ENCODE measurements around the gene AGL.

DNA sequence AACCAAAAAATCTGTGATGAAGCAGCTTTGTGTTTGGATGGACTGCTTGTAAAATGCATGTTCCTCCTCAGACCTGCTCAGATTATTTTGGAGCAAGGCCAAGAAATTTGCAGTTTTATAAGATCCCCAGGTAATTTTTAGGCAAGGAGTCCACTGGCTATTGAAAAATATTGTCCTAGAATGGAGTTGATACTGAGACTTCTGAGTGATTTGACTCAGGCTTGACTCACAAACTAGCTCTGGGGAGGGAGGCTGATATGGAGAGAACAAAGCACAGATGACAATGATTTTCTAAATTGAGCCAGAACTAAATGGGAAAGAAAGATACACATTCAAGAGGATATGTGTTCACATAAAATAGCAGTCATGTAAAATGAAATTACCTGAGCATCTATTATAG is 36.7 kb downstream of the AGL start:
- TF ChIP-seq POLR2A (IDR thresholded peaks at IDR 0.05), result no peak
- TF ChIP-seq, protein P1, sequence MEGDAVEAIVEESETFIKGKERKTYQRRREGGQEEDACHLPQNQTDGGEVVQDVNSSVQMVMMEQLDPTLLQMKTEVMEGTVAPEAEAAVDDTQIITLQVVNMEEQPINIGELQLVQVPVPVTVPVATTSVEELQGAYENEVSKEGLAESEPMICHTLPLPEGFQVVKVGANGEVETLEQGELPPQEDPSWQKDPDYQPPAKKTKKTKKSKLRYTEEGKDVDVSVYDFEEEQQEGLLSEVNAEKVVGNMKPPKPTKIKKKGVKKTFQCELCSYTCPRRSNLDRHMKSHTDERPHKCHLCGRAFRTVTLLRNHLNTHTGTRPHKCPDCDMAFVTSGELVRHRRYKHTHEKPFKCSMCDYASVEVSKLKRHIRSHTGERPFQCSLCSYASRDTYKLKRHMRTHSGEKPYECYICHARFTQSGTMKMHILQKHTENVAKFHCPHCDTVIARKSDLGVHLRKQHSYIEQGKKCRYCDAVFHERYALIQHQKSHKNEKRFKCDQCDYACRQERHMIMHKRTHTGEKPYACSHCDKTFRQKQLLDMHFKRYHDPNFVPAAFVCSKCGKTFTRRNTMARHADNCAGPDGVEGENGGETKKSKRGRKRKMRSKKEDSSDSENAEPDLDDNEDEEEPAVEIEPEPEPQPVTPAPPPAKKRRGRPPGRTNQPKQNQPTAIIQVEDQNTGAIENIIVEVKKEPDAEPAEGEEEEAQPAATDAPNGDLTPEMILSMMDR (IDR thresholded peaks at IDR 0.05), result no peak

Measured in Peyer's patch (tissue), 4 donors.